Activated CD4-positive, alpha-beta T cell treated with anti-CD3 and anti-CD28 coated beads for 4 hours (primary cell): ENCODE measurements around the gene HIBADH.

Experiments used
- DNase-seq, 2 donors: peaks; one replicate each; pipeline ENCODE4 v3.0.0-alpha.2; 2020

The HIBADH gene

DNA sequence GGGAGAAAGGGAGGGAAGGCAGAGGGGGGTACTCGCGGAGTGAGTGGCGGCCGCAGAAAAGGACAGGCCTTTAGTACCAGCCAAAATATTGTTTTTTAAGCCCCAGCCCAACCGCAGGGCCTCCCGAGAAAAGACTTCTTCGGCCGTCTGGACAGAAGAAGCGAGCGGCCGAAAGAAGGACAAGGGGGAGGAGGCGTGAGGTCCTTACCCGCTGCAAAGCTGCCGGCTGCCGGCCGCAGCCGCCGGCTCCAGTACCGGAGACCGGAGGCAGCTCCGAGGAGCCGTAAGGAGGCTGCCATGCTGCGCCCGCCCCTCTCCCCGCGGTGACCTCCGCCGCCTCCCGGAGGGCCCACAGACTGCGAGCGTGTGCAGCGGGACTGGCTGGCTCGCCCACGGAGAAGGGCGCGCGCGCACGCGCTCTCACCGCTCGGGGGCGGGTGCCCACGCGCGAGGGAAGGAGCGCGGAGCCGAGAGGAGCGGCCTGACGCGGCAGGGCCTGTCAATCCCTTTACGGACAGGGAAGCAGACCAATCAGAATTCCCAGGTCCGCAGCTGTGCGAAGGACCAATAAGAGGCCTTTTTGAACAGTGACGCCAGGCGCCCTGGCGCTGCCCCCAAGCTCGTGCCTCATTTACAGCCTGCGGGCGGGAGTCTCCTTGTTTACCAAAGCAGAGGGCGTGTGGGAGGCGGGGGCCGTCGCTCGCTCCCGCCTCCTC lies at the start of gene HIBADH:
Gene HIBADH, minus strand, starts transcription at position 394 of the 716 bp plus-strand sequence. Its CDS starts 95 bp downstream, at position 299.
- peak; percentile 95 to 97 for DNase-seq

DNA sequence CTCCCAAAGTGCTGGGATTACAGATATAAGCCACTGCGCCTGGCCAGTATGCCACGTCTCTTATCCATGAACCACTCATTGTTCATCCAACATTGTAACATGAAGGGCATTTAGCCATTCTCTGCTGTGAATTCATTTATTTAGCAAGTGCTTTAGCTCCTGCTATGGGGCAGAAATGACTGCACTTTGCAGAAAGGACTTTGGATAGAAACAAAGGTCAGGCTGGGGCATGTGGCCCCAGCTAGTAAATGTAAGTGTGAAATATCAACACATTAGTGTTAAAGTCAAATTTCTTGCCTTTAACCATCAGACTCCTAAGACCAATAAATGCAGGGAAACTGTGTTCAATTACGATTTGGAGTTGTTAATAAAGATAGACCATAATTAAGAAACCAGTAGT lies 49.5 kb upstream of the HIBADH start:
- no peak for DNase-seq

DNA sequence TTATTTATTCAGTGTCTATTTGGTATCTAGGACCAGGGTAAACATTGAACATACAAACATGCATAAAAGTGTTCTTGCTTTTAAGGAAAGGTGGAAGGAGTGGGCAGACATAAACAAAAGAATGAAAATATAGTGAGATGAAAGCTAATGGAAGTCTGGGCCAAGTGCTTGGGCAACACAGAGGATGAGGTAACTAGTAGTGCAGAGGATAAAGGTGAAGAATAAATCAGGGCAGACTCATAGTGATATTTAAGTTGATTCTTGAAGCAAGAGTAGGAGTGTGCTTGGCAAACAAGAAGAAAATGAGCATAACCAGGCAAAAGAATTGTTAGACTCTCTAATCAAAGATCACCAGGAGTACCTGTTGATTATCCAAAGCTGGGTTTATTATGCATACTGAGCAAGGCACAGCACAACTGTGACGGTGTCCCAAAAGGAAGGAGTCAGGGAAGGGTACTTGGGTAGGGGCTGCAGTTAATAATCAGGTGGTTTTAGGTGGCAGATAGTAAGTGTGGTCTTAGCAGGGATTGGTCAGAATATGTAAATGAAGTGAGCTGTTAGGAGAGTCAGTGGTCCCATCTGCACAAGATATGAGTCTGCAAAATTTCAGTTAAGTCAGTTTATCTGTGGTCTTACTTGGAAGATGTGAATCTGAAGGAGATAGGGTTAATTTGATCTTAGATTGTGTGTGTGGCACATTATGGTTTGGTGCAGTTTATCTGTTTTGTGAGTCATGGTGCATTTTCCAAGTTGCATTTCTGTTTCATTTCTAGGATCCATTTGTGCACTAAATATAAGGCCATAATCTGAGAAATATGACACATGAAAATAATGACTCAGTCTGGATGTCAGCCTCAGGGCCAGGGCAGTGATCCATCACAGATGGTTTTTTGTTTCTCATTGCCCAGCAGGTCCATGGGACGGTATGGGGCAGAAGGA lies 46.7 kb upstream of the HIBADH start:
- DNase-seq: no peak

DNA sequence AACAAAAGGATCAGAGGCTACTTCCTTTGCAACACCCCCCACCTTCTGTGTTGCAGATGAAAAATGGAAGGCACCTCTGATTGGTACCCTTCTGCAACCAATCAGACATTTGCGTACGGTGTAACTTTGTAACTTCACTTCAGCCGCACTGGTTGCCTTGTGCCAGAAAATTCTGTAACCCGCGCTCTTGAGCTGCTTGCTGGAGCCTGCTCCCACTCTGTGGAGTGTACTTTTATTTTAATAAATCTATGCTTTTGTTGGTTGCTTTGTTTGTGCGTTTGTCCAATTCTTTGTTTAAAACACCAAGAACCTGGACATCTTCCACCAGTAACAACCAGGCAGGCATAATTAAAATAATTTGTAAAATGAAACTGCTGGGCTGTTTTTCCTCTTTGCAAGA lies 45.8 kb upstream of the HIBADH start:
- DNase-seq: no peak

DNA sequence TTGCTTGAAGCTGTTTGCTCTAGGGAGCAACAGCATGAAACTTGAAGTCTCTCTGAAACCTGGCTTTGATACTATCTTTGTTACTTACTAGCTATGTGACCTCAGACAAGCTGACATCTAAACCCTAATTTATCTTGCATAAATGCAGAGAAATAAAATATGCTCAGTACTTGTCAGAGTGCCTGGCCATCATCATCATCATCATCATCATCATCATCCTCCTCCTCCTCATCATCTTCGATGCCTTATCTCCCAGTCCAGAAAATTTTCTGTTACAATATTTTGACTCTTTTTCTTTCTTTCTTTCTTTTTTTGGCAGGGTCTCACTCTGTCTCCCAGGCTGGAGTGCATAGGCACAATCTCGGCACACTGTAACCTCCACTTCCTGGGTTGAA lies 42.5 kb upstream of the HIBADH start:
- DNase-seq: no peak

DNA sequence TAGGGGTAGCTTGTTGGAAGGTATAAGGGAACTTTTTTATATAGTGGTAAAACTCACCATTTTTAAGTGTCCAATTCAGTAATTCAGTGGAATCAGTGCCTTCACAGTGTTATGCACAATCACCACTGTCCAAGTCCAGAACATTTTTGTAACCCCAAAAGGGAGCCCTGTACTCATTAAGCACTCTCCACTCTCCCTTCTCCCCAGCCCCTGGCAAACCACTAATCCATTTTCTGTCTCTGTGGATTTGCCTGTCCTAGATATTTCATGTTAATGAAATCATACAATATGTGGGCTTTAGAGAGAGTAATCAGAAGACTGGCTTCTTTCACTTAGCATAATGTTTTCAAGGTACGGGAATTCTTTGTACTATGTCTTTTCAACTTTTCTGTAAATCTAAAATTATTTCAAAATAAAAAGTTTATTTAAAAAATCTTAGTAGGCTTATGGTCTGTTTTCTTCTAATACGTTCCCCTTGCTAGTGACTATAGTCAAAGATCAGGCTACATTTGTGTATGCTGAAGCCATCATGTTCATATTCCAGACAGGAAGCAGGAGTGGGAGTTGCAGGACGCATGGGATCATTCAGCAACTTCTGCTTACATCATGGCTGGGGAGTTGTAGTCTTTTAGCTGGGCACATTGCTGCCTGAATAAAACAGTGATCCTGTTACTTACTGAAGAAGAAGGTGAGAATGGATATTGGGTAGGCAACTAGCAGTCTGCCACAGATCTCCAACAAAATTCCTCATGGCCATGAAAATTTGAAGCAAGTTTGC lies 41.9 kb upstream of the HIBADH start:
- DNase-seq: no peak

DNA sequence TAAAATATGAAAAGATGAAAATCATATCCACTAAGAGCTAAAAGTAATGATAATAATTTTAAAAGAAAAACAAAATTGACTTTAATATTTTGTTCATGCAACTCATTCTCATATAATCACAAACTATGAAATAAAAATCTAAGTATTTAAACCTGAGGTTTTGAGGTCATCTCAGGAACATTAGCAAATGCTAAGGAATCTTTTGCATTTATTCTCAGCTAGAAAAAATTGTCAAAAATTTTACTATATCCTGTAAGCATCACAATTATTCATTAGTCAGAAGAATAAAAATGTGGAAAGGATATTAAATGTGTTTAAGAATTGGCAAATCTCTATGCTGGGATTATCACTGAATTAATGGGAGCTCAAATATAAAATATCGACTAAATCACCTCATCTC lies 40.5 kb upstream of the HIBADH start:
- DNase-seq: no peak

DNA sequence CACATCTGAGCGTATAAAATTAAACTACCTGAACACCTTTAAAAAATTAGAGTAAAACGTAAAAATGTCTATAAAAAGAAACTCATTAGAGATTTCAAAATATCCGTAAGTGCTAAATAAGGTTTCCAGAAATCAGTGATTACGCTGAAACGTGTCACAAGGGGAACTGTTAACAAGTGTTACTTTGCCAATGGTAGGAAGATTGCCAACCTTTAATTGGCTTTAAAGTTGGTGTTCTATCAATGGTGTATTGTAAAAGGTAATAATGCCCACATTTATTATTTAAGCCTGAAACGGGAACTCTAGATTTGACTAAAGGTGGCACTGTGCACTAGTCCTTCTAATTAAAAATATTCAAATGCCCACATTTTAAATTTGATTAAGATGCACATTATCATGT lies 37.8 kb upstream of the HIBADH start:
- no peak for DNase-seq

DNA sequence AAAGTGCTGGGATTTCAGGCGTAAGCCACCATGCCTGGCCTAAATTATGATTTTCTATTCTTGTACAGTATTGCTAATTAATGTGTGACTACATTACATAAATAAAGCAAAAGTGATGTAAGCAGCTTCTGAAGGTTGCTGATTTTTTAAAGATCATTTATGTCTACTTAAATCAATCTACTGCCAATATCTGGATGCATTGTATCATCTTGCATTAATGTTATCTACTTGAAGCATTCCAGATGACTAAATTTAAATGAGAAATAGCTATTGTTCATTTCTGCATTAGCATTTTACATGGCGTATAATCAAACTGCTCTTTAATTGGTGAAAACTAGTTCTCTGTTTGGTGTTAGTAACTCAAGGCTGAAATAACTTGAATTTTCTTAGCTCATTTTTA lies 37.1 kb upstream of the HIBADH start:
- no peak for DNase-seq

DNA sequence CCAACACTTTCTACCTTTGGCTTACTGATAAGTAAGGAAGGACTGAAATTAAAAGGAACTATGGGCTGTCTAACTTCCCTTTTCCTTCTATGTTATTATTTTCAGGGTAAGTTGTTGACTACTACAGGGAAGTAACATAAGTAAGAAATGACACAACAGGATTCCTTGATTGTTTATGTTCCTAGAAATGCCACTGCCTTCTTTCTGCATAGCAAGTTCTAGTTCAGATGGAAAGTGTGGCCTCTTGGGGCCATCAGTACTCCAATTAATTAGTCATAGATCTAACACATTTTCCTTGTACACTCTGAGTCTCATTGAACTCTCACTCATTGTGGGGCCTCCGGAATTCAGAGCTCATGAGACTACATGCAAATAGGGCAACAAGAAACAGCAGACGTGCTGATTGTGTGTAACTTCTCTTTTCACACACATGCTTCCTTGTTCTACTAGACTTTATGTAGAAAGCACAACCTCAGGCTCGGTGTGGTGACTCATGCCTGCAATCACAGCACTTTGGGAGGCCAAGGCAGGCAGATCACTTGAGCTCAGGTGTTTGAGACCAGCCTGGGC lies 35.3 kb upstream of the HIBADH start:
- no peak for DNase-seq

DNA sequence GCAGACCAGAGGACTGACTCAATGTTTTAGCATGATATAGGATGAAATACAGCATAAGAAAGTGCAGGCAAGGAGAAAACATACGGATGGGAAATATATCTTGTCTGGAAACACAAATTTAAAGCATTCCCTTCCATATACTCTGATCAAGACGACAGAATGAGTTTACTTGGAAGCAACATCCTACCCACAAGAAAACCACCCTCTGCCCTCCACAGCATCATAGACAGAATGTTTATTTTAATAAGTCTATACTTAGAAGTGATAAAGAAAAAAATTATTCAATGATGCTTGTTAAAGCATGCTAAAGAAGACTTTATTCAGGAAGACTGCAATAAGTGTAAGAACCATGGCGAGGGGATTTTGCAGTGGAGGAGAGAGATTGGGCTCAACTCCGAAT lies 32.4 kb upstream of the HIBADH start:
- DNase-seq: no peak

DNA sequence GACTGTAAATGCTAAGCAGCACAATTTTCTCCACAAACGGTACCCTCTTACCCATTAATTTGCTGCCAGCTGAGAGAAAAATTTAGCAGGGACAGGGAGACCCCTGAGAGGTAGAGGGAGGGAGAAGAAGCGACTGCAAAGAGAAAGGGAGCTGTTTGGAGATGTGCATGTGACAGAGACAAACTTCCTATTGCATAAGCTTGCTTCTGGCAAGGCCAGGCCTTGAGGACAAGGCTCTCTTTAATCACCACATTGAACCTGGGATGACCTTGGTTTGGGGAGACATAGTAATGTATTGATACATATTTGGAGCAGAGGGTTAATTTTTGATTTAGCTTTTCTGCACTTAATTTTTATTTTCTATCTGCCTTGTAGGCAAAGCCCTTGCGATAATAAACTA lies 31.1 kb upstream of the HIBADH start:
- no peak for DNase-seq

DNA sequence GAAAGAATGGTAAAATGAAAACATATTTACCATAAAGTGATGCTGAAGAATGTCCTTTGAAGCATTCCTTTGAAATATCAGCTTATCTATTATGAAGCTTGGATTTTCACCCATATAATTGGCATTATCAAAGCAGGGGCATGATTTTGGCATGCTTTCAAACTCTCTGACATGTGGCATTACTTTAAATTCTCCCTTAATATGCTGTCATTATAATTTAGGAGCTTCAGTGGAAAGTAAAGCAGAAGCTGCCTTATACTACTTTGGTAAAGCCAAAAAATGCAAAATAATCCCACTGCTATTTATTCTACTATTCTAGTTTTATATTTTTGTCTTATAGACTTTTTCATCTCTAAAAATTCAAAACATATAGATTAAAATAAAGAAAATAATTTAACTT lies 28.0 kb upstream of the HIBADH start:
- no peak for DNase-seq

DNA sequence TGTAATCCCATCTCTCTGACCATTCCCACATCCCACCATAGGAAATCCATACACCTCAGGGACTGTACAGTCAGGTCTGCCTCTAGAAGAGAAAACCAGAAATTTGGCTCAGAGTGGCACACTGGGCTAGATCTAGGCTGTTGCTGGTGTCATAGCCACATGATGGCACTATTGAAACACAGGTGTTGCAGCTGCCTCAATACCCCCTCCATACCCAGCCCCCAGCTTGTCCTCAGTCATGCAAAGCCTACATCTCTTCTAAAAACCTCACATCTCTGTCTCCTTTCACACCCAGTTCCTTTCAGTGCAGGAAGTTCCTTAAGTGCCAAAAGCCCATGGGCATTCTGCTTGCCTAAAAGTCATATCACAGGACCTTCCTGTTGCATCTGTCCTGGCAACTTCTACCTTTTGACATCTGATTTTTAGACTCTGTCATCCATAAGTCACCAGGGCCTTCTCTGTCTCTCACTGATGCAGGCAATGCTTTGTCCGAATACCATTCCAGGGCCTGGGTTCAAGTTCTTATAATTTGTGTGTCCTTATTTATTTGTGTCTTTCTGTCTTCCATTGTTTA lies 27.0 kb upstream of the HIBADH start:
- peak; percentile 4 to 5 for DNase-seq

DNA sequence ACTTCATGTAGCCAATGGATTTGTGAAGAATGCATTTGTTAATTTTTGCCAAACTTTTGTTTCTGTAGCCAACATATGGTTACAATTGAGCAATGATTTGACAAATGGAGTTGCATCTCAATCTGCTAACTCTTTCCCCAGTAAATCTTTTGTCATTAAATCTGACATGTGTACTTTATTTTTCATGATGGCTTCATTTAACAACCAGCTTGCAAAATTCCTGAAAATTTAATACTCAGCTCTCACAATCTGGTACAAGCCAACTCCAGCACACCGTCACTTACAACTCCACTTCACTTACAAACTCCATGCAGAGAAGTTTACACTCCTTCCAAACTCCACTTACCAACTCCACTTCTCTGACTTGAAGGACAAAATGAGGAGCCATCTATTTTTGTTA lies 26.5 kb upstream of the HIBADH start:
- no peak for DNase-seq

DNA sequence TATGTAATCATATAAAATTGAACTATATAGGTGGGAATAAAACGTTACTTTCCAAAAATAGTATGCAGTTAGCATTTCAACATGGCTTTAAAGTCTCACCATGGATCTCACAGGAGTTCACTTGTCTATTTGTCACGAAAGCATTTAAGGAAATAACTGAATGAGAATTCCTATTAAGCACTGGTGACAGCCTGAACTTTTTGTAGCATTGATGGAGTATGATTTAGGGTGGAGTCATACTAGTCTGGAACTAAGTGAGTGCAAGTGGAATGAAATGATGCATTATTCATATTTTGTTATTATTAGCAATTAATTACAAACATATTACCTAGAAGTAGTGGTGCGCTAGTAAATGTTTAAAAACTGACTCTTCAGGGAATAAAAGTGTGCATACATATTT lies 26.0 kb upstream of the HIBADH start:
- no peak for DNase-seq

DNA sequence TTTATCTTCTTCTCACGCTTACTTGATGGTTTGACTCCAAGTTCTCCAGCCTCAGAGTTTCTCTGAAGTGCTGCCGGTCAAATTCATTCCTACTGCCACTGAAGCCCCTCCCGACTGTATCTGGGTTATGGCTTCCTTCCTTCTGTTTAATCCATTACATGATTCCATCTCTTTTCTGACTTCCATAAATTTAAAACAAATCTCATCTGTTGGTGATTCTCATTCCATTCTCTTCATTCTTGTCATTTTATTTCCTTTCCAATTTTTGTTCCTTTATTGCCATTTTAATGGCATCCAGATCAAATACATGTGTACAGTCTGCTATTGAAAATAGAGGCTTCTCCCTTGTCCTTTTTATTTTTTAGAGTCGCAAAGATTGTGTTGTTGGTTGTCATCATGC lies 25.4 kb upstream of the HIBADH start:
- no peak for DNase-seq

DNA sequence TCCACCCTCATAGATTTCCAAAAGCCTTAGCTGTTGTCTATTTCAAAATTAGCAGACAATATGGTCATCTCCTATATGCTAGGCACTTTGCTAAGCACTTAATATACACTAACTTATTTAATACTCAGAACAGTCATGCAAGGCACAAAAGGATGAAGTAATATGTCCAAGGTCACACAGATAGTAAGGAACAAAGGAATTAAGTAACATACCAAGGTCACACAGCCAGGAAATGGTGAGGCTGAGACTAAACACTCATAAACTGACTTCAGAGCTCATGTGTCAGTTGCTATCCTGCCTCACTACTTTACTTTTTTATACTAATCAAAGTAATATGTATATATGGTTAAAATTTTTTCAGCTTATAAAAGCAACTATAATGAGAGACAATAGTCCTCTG lies 23.6 kb upstream of the HIBADH start:
- DNase-seq: no peak

DNA sequence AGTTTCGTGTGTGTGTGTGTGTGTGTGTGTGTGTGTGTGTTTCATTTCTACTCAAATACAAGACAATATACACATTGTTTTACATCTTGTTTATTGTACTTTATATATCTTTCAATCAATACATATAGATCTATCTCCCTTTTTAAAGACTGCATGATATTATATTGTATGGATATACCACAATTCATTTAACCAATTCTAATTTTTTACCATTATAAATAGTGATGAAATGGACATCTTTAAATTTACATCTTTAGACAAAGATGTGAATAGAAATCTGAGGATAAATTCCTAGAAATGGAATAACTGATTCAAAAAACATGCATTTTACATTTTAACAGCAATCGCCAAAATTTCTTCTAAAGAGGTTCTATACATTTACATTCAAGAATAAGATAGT lies 23.2 kb upstream of the HIBADH start:
- no peak for DNase-seq

DNA sequence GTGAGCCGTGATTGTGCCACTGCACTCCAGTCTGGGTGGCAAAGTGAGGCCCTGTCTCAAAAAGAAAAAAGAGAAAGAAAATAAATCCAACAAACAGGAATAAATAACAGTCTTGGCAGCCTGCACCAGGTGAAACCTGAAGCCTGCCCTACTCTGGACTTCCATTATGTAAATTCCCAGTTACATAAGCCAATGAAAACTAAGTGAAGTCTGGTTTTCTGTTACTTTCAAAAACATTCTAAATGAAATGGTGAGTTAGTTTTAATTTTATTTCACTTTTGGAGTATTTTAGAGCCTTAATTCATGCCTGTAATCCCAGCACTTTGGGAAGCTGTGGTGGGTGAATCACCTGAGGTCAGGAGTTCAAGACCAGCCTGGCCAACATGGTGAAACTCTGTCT lies 22.5 kb upstream of the HIBADH start:
- no peak for DNase-seq

DNA sequence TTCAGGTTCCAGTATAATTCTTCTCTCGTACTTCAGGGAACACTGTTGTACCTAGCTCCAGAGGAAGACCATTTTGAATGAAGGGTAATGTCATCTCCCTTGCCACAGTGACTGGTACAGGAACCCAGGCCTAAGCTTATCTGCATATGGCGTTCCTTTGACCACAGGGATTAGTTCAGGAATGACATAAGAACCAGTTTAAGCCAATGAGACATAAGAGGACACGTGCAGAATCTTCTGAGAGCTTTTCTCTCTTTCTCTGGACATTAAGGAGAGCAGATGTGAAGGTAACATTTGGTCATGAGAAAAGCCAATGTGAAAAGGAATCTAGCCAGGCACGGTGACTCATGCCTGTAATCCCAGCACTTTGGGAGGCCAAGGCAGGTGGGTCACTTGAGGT lies 21.8 kb upstream of the HIBADH start:
- no peak for DNase-seq

DNA sequence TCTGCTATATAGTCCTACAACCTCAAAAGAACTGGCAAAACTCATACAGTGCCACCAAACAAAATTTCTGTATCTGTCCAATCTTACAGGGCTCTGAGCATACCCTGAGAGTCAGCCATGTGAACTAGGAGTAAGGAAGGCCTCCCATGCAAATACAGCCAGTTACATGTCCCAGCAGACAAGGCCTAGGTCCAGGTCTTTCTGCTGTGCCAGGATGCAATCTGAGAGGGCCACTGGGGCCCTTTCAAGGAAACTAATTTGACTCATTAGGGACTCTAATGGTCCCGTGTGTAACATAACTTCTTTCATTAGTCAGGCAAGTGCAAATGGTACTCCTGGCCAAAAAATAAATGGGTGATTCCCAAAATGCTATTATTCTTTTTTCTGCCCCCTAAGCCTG lies 17.9 kb upstream of the HIBADH start:
- no peak for DNase-seq
